ENCODE data around the gene ZBTB7C. TPM values are rescaled to one million over a fixed set of nuclear protein-coding genes. Genes with fewer than 3 reads are reported as not detected.

ZBTB7C gene
- polyA plus RNA-seq, 1 experiment: not detected

GRCh38 chr18:48161191-48161910, 247.8 kb downstream of the ZBTB7C start:
- peaks cover 7% of the 10 kb centered on the region for H3K27me3 ChIP-seq (ENCODE audit: control insufficient read depth, insufficient read depth, low read length)
- peak overlapping the region; percentile 55 for H3K4me3 ChIP-seq (ENCODE audit: low read depth, low read length)
- TF ChIP-seq, protein P1, sequence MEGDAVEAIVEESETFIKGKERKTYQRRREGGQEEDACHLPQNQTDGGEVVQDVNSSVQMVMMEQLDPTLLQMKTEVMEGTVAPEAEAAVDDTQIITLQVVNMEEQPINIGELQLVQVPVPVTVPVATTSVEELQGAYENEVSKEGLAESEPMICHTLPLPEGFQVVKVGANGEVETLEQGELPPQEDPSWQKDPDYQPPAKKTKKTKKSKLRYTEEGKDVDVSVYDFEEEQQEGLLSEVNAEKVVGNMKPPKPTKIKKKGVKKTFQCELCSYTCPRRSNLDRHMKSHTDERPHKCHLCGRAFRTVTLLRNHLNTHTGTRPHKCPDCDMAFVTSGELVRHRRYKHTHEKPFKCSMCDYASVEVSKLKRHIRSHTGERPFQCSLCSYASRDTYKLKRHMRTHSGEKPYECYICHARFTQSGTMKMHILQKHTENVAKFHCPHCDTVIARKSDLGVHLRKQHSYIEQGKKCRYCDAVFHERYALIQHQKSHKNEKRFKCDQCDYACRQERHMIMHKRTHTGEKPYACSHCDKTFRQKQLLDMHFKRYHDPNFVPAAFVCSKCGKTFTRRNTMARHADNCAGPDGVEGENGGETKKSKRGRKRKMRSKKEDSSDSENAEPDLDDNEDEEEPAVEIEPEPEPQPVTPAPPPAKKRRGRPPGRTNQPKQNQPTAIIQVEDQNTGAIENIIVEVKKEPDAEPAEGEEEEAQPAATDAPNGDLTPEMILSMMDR (IDR thresholded peaks at IDR 0.05; ENCODE audit: insufficient read depth, low read depth, low read length): no peak
- H3K36me3 ChIP-seq (ENCODE audit: control insufficient read depth, insufficient read depth, low read length): no peaks in the 10 kb centered on the region
- POLR2A ChIA-PET: interaction anchor here (0.5 to 0.7 kb wide), 4 partner anchors 8 to 1653 kb away, joined by 3 to 5 read pairs (median 4); no protein-coding TSS in a partner anchor
- peak; percentile 24 for DNase-seq (ENCODE audit: low read depth)
- CTCF ChIA-PET: interaction anchor here (1.5 kb wide), 1 partner anchor 10 kb away, joined by 8 read pairs; no protein-coding TSS in a partner anchor

DNA sequence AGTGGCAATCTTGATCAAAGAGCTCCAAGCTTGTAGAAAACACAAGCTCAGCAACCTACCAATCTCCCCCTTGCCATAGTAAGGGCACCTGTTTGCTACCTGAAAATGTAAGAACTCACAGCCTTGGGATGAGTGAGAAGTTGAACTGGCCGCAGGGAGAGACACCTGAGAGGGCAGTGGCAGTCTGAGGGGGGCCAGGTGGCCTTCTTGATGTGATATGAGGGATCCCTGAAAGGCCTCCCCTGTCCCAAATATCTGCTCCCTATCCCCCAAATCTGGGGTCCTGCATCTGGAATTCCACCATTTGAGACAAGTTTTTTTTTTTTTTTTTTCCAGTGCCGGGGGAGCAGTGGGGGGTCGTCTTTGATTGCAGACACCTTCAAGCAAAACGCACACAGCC, 248.6 kb downstream of the ZBTB7C start:
- H3K36me3 ChIP-seq (ENCODE audit: control insufficient read depth, insufficient read depth, low read length): no peaks in the 10 kb centered on the region
- DNase-seq (ENCODE audit: low read depth): no peak
- peaks cover 7% of the 10 kb centered on the region for H3K27me3 ChIP-seq (ENCODE audit: control insufficient read depth, insufficient read depth, low read length)
- POLR2A ChIA-PET: interaction anchor here (0.6 kb wide), 1 partner anchor 1653 kb away, joined by 5 read pairs; no protein-coding TSS in a partner anchor
- H3K4me3 ChIP-seq (ENCODE audit: low read depth, low read length): peak overlapping the region; percentile 55; the same call in 1 of the 2 replicates
- TF ChIP-seq, protein P1 (IDR thresholded peaks at IDR 0.05; ENCODE audit: insufficient read depth, low read depth, low read length): no peak
- CTCF ChIA-PET: no interaction called here

GRCh38 chr18:48159816-48160215, 249.4 kb downstream of the ZBTB7C start:
- Histone ChIP-seq H3K27me3 (ENCODE audit: control insufficient read depth, insufficient read depth, low read length) (peaks cover 5% of the 10 kb centered on the region), H3K4me3 (ENCODE audit: low read depth, low read length) (no peak overlapping the region), H3K36me3 (ENCODE audit: control insufficient read depth, insufficient read depth, low read length) (no peaks in the 10 kb centered on the region)
- ChIA-PET POLR2A (no interaction called here), CTCF (no interaction called here)
- DNase-seq (ENCODE audit: low read depth): no peak
- TF ChIP-seq, protein P1 (IDR thresholded peaks at IDR 0.05; ENCODE audit: insufficient read depth, low read depth, low read length): no peak

- ChIA-PET POLR2A (no interaction called here), CTCF (no interaction called here)
- Histone ChIP-seq H3K4me3 (ENCODE audit: low read depth, low read length) (no peak overlapping the region), H3K36me3 (ENCODE audit: control insufficient read depth, insufficient read depth, low read length) (no peaks in the 10 kb centered on the region), H3K27me3 (ENCODE audit: control insufficient read depth, insufficient read depth, low read length) (peaks cover 5% of the 10 kb centered on the region; the same call in 1 of the 2 replicates)
- TF ChIP-seq, protein P1 (IDR thresholded peaks at IDR 0.05; ENCODE audit: insufficient read depth, low read depth, low read length): no peak
- DNase-seq (ENCODE audit: low read depth): no peak
These were observed 250.5 kb downstream of the ZBTB7C start for GRCh38 chr18:48158721-48159120.

GRCh38 chr18:48157956-48158355, 251.2 kb downstream of the ZBTB7C start:
- CTCF ChIA-PET: no interaction called here
- TF ChIP-seq, protein P1 (IDR thresholded peaks at IDR 0.05; ENCODE audit: insufficient read depth, low read depth, low read length): no peak
- Histone ChIP-seq H3K36me3 (ENCODE audit: control insufficient read depth, insufficient read depth, low read length) (no peaks in the 10 kb centered on the region), H3K27me3 (ENCODE audit: control insufficient read depth, insufficient read depth, low read length) (peaks cover 4% of the 10 kb centered on the region; the same call in 1 of the 2 replicates), H3K4me3 (ENCODE audit: low read depth, low read length) (no peak overlapping the region)
- DNase-seq (ENCODE audit: low read depth): no peak
- POLR2A ChIA-PET: no interaction called here
